ENCODE measurements around the gene RPL35. TPM values are rescaled to one million over a fixed set of nuclear protein-coding genes. Genes with fewer than 3 reads are reported as not detected.

RPL35 gene
- total RNA-seq, 1 donor from 2014 or later, result 1,601 TPM

DNA sequence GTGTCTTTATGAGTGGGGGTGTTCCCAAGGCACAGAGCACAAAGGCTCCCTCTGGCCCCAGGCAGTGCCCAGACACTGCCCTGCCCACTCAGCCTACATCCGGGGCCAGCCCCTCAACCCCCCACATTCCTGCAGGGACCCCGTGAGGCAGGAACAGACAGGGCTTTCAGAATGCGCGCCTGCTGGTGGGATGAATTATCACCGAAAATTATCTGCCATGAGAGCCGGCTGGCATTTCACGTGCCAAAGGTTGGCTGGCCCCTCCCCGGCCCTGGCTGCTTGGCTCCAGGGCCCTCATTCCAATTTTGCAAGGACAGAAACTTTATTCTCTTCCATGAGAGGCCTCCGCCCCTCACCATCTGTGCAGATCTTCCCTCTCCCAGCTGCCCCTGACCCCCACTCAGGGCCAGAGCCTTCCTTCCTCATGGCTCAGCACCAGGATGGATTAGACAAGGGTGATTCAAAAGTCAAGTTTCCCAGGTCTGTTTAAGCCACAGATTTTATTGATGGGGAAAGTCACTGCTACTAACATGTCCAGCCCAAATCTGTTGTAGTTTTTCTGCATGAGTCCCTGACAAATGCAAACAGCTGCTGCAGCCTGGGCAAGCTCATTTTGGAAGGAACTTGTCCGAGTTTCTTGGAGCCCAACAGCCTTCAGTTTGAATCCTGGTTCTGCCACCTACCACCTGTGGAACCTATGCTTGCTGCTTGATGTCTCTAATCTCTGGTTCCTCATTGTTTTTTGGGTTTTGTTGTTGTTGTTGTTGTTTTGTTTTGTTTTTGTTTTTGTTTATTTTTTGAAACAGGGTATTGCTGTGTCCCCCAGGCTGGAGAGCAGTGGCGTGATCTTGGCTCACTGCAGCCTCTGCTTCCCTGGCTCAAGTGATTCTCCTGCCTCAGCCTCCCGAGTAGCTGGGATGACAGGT is 40.8 kb downstream of the RPL35 start:
- no peak for DNase-seq (ENCODE audit: low spot score)

DNA sequence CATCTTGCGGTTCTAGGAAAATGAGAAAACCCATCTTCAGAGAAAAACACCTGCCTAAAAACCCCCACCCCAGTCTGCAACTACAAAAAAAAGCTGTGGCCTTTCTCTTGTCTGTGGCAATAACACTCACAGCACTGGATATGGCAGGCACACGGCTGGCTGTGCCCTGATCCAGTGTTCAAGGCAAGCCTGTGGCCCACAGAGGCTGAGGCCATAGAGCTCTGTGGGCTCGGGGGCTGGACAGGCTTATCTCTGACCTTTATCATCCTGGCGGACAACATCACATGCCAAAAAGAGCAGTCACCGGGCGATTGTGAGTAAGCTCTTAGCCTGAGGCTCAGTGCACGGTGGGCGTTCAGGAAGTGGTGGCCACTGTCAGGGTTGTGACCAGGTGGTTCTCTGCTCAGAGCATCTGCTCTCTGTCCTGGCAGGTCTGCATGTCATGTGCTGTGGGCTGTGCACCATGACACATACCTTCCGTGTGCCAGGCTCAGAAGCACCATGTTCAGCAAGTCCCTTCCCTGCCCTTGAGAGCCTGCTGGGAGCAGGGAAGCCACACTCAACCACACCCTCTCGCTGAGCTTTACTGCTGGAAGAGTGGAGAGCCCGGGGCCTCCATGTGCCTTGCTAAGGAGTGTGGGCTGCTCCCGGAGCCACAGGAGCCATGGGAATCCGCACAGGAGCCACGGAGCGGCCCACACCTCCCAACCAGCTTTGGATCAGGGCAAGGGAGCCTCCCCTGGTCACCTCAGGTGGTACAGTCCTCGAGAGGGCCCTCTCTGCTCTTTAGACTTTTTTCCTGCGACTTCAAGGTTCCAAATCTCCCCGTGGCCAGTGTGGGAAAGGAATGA is 43.1 kb downstream of the RPL35 start:
- DNase-seq (ENCODE audit: low spot score), result peak; percentile 70

DNA sequence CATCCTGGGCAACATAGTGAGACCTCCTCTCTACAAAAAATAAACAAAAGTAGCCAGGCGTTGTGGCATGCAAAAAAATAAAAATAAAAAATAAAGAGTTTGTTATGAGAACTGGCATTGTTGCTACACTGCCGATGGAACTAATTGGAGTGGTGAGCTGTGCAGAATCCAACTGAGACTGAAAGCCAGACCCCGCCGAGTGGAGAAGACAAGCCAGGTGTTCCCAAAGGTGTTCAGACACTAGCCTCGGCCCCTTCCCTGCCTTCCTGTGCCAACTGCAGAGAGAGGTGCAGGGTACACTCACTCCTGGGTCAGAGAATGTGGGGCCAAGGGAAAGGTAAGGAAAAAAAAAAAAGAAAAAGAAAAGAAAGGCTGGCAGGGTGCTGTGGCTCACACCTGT is 46.2 kb downstream of the RPL35 start:
- DNase-seq (ENCODE audit: low spot score), result no peak

DNA sequence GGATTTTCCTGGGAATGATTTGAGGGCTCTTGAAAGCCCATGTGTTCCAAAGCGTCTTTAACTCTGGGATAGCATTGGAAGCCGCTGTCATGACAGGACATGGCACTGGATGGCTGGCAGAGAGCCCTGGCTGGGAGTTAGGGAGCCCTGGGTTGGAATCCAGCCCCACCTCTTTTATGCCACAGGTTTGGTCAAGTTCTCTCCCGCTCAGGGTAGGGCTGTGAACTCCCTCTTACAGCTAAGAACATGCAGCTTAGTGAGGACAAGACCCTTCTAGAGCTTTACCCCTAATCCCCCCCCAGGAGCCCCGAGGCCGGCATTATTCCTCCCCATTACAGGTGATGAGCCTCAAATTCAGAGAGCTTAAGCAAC is 47.6 kb downstream of the RPL35 start:
- DNase-seq (ENCODE audit: low spot score), result no peak

DNA sequence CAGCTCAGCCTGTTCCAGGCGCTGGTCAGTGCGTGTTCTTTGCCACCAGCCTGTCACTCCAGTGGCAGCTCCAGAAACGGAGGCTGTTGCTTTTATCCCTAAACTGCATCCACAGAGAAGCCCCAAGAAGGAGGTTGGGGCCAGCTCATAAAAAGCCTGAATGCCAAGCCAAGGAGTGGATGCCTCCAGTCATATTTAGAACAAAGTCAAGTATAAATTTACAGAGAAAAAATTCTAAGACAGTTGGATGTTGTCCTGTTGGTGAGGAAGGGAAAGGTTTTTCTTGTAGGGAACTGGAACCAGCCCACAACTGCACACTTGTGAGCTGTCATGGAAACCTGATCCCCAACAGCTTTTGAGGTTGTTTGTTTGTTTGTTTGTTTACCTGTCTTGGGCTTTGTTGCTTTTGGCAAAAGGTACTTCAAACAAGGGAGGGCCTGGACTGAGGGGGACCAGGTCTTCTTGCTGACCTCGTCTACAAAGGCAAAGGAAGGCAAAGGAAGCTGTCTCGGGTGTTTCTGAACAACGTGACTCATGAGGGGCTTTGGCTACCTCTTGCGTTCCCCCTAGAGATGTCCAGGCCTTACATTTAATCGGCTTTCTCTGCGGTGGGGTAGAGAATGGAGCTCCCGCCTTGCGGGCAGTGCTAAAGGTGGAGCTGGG is 48.1 kb downstream of the RPL35 start:
- DNase-seq (ENCODE audit: low spot score), result no peak

DNA sequence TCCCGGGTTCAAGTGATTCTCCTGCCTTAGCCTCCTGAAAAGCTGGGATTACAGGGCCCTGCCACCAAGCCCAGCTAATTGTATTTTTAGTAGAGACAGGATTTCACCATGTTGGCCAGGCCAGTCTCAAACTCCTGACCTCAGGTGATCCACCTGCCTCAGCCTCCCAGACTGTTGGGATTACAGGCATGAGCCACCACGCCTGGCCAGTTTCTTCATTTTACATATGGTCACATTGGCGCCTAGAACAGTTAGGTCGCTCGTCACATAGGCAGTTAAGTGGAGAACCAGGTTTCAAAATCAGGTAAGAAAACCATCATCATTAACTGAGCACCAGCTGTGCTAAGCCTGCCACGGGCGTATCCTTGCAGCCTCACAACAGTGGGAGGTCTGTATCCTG is 48.7 kb downstream of the RPL35 start:
- DNase-seq (ENCODE audit: low spot score), result no peak

DNA sequence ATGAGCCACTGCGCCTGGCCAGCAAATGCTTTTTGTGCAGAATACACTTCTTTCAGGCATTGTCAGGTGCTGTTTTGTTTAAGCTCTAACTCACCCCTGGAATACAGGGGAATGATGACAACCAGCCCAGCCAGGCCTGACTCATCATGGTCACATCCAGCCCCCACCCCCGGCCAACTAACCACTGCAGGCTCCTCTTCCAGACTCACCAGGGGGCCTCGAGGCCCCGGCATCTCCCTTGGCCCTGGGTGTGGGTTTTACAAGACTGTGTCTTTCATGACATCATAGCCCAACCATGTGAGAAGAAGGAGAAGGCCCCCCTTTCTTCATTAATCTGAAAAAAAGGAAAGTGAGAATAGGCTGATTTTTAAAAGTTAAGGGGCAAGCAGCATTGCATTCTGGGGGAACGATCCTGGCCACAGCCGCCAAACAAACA is 49.3 kb downstream of the RPL35 start:
- no peak for DNase-seq (ENCODE audit: low spot score)

DNA sequence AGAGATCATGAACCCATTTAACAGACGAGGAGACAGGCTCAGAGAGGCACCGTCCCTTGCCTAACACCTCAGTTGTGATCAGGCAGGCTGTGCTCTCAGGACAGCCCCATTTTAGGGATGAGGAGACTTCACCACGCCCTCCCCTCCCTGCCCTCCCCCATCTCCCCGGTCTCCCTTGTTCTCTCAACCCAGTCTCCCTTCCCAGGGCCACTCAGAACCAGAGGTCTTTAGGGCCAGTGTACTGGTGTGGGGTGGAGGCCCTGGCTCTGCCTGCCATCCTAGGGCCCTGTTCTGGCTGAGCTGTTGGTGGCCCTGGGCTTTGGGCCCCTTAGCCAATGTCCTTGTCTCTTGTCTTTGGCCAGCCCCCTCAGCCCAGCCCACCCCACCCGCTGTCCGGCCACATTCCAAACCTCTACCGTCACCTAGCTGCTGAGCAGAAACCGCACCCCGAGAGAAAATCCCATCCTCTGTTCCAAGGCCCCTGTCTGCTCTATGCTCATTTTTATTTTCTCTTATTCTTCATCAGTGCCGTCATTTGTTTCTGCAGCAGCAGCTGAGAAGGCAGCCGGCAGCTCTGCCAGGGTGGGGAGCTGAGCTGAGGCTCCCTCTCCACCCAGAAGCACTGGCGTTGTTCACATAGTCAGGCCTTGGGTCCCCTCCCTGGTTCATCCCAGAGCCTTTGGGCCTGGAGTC is 50.9 kb downstream of the RPL35 start:
- peak; percentile 66 for DNase-seq (ENCODE audit: low spot score)

DNA sequence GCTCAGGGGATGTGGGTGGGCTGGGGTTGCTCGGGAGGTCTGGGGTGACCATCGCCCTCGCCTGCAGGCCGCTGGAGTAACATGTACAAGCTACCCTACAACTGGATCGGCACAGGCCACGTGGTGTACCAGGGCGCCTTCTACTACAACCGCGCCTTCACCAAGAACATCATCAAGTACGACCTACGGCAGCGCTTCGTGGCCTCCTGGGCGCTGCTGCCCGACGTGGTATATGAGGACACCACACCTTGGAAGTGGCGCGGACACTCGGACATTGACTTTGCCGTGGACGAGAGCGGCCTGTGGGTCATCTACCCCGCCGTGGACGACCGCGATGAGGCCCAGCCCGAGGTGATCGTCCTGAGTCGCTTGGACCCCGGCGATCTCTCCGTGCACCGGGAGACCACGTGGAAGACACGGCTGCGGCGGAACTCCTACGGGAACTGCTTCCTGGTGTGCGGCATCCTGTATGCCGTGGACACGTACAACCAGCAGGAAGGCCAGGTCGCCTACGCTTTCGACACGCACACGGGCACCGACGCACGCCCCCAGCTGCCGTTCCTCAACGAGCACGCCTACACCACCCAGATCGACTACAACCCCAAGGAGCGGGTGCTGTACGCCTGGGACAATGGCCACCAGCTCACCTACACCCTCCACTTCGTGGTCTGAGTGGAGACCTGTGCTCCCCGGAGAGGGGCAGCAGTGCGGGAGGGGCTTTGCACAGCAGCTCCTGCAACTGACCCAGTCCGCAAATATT is 51.8 kb downstream of the RPL35 start:
- DNase-seq (ENCODE audit: low spot score), result no peak

DNA sequence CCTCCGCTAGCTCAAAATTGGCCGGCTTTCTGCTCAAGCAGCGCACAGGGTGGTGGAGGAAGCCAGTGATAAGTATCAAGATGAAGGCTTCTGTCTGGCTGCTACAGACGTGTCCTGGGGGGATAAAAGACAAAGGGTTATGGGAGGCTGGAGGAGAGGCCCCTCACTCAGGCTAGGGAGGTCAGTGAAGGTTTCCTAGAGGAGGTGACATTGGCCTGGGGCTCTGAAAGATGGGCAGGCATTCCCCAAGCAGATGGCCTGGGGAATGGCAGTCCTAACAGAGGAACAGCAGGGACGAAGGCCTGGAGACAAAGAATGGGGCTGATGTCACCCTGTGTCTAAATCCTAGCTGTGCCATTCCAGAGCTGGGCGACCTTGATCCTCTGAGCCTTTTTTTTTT is 52.5 kb downstream of the RPL35 start:
- DNase-seq (ENCODE audit: low spot score), result no peak

DNA sequence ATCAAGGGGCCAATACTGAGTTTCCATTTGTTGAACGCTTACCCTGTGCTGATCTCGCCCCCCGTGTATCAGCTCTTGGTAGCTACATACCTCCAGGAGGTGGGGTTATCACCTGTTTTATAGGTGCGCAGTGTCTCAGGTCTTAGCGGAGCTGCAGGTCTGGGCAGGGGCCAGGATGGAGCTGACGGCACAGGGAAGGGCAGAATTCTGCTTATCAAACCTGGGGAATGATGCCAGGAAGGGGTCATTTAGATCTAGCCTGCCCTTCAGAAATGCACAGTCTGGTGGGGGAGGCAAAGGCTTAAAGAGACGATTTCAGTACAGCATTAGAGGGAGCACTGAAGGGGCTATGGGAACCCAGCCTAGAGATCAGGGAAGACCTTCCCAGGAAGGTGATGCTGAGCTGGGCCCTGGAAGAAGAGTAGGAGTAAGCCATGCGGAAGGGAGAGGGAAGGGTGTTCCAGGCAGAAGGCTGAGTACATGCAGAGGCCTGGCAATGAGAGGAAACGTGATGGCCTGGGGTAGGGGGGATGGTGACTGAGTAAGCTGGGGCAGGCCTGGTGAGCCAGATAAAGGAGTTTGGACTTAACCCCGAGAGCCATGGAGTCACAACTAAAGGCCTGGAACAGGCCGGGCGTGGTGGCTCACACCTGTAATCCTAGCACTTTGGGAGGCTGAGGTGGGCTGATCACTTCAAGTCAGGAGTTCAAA is 53.4 kb downstream of the RPL35 start:
- DNase-seq (ENCODE audit: low spot score), result no peak

Other genes with a start within 250 kb of the RPL35 start
- gene NR6A1, start 90.6 kb downstream of the RPL35 start, total RNA-seq, result 5.0 TPM
- gene OLFML2A, start 84.8 kb downstream of the RPL35 start, total RNA-seq, result 13.1 TPM
- not detected for gene WDR38, start 8.5 kb downstream of the RPL35 start, total RNA-seq
- 36.5 TPM for gene ARPC5L, start 173 bp upstream of the RPL35 start, total RNA-seq
- 25.1 TPM for gene GOLGA1, start 79.1 kb upstream of the RPL35 start, total RNA-seq